Hypothalamus (tissue), 51 donors: ENCODE data around the gene DNAAF5.

Experiments used
- DNase-seq, 51 donors: peaks; one replicate each; lab custom pipeline; 2025; lab: John Stamatoyannopoulos, UW

Gene DNAAF5

GRCh38 chr7:726084-726853 is at the start of gene DNAAF5:
TSS of gene DNAAF5 (plus strand) at chr7:726699. CDS start at chr7:726721, 22 bp downstream.
- peak in 50 of 51 donors; percentile 29 to 88 (median 73) for DNase-seq

DNA sequence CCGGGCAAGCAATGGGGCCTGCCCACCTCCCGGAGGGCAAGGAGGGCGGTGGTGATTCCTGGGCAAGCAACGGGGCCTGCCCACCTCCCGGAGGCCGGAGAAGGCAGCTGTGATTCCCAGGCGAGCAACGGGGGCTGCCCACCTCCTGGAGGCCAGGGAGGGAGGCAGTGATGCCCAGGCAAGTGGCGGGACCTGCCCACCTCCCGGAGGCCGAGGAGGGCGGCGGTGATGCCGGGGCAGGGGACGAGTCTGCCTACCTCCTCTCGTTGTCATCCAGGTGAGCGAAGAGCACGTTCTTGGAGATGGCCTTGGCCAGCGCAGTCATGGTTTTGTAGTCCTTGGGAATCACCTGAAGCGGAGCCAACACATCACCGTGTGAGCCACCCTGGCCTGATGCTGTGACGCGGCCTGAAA is 49.5 kb upstream of the DNAAF5 start:
- no peak for DNase-seq

GRCh38 chr7:680411-681127 is 45.9 kb upstream of the DNAAF5 start:
- no peak for DNase-seq

DNA sequence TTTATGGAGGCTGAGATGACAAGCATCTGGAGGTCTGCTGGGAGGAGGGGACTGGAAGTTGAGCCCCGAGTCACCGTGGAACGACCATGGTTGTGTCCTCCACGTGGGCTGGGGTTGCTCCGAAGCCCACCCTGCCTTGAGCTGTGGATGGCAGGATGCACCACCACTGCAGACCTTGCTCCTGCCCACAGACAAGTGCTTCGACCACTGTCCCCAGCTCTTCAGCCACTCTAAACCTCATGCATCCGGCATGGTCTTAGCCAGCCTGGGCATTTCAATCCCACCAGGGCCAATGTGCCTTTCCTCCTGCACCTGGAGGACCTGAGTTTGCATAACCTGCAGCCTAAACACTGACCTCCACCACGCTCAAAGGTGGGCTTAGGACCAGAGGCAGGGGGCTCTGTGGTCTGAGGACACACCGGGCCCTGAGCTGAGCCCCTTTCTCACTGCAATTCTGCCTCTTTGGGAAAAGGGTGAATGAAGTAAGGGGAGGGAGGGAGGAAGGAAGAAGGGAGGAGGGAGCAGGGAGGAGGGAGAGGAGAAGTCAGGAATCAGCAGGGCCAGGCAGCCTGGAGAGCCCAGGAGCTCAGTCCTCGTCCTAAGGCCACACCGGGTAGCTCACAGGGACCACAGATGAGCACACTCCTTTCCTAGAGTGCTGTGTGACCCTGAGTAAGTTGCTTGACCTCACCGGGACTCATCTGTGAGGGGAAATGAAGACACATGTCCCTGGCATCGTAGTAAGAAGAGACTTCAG is 44.8 kb upstream of the DNAAF5 start:
- no peak for DNase-seq

- DNase-seq: no peak
Measured at GRCh38 chr7:682810-683209, 43.7 kb upstream of the DNAAF5 start.

DNA sequence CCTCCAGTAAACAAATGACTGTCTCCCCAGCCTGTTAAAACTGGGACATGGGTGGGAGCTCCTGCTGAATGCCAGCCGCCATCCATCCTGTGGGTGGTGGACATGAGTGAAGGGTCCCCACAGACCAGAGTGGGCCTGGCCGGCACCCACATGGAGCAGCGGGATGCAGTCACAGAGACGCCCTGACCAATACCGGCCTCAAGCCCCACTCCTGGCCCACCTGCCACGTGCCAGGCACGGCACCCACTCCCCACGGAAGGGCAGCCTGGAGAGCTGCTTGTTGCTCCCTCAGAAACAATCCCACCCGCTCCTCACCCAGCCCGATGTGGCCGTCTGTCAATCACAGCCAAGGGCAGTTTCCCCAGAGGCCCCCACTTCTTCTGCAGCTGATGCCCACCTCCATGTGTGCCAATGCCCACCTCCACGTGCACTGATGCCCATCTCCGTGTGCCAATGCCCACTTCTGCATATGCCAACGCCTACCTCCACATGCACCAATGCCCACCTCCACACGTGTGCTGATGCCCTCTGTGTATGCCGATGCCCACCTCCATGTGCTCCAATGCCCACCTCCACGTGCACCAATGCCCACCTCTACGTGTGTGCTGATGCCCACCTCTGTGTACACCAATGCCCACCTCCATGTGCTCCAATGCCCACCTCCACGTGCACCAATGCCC is 42.8 kb upstream of the DNAAF5 start:
- DNase-seq: no peak

- DNase-seq: no peak
Measured at GRCh38 chr7:684416-684815, 42.1 kb upstream of the DNAAF5 start.

DNA sequence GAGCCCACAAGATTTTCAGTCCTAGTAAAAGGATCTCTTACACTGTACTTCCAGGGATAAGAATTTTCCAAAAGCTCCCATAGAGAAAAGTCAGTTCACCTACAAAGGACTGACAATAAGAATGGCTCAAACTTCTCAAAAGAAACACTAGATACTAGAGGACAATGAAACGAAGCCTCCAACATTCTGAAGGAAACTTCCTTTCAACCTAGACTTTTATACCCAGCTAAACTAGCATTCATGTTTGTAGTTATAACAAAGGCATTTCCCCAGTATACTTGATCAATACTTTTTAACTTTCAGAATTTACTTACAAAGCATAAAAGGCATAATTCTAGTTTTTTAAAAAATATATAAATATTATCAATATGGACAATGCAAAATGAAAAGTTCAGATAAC is 41.0 kb upstream of the DNAAF5 start:
- DNase-seq: no peak

GRCh38 chr7:690478-691360 is 35.8 kb upstream of the DNAAF5 start:
- DNase-seq: no peak

DNA sequence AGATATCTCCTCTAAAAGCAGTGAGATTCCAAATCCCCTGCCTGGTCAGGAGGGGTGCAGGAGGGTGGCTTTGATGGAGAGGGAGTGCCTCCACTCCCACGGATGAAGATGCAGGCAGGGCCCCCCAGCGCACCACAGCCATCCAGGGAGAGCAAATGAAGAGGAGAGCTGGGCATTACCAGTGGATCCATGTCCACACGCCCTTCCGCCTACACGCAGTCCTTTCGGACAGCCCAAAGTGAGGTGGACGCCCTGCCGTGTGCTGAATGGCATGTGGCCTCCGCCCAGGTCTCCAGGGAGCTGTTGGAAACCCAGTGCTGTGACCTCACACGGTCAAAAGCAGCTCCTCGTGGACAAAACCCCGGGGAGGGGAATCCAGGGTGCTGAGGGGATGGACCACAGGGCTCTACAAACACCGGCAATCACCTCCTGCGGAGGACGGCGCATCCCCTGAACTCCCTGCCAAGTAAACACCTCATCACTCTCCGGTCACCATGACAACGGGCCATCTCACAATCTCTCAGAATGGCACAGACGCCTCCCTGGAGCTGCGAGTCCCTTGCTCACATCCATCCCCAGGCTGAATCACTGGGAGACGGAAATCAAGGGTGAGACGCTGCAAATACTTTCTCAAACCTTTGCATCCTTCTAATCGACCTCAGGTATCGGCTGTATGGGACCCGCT is 35.0 kb upstream of the DNAAF5 start:
- DNase-seq: peak in 12 of 51 donors; percentile 10 to 76 (median 28)

- no peak for DNase-seq
Measured at GRCh38 chr7:693280-693679, 33.2 kb upstream of the DNAAF5 start.

- DNase-seq: no peak
Measured at GRCh38 chr7:696426-696811, 30.1 kb upstream of the DNAAF5 start.

GRCh38 chr7:696812-697551 is 29.5 kb upstream of the DNAAF5 start:
- no peak for DNase-seq

DNA sequence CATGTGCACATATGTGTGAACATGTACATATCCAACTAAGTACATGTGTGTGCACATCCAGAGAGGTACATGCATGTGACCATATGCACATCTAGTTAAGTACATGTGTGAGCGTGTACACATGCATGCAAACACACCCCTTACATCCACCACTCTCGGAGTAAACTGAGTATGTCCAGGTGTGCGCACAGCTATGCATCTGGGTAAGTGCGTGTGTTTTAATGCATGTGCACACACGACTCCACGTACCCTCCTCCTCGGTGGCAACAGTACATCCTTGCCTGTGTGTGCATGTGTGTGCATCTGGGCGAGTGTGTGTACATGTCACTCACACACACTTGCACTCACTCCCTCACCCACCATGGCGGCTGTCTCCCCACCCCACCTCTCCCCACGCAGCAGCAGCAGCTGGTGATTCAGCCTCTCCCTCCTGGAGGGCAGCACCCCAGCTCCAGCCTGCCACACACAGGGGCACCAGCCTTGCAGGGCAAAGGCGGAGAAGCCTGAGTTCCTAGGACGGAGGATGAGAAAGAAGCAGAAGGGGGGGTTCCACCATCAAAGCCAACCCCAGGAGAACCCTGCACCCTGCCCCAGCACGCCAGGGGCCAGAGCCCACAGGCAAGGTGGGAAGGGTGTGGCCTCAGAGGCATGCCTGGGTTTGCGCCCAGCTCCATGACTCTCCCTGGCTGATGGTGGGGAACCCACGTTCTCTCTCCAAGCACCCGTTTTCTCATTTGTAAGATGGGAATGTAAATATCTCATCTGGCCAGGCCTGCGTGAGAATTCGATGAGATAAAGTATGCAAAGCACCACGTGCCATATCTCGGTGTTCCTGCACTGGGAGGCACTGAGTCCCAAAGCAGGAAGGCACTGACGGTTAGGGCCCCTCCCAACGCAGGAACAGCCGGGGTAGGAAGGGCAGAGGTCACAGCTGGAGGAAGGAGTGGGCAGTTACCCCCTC is 27.7 kb upstream of the DNAAF5 start:
- no peak for DNase-seq

DNA sequence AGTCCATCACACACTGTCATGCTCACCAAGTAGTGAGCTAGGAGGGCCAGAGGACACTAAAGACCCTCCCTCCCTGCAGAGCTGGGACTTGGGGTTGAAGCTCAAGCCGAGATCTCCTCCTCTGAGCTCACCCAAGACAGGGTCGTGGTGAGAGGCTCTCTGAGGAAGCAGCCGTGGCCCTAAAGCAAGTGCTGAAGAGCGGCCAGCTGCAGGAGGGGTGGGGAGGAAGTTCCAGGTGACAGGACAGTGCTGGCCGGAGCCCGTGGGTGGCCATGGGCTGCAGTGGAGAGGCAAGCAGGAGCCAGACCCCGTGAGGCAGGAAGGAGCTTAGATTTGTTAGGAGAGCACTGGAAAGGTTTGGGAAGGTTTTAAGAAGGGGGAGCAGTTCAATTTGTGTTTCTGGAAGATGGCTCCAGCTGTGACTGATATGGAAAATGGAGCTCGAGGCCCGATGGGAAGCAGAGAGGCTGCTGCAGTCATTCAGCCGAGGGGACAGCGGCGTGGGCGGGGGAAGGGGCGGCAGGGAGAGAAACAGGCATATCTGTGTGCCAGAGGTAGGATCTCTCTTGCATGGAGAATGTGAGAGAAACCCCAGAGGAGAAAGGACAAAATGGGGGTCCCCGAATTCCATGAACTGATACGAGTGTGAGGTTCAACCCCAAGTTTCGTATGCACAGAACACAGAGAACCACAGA is 26.9 kb upstream of the DNAAF5 start:
- no peak for DNase-seq

DNA sequence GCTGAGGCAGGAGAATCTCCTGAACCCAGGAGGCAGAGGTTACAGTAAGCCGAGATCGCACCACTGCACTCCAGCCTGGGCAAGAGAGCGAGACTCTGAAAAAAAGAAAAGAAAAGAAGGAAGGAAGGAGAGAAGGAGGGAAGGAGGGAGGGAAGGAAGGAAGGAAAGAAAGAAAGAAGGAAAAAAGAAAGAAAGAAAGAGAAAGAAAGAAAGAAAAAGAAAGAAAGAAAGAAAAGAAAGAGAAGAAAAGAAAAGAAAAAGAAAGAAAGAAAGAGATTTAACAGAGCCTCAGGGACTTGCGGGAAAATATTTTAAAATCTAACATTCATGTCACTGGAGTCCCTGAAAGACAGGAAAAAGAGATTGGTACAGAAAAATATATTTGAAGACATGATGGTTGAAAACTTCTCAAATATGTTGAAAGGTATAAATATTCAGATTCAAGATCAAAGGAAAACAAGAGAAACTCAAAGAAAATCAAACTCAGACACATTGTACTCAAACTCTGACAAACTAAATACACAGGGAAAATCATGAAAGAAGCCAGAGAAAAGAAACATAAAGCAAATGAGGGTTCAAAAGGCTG is 25.3 kb upstream of the DNAAF5 start:
- DNase-seq: no peak
